HFFc6 (cell line): Measurements from ENCODE around the gene CDH23. TPM values are rescaled to one million over a fixed set of nuclear protein-coding genes. Genes with fewer than 3 reads are reported as not detected.

Experiments
- DNase-seq: peaks from one replicate; pipeline ENCODE4 v3.0.0-alpha.2; 2018
- H3K27ac Mint-ChIP-seq: 2 replicates; pipeline ENCODE4 v1.8.0; 2020; ENCODE audit warnings: mild to moderate bottlenecking, mixed read lengths
- H3K27me3 Mint-ChIP-seq: 2 replicates; pipeline ENCODE4 v1.8.0; 2021; ENCODE audit warnings: mild to moderate bottlenecking, moderate library complexity, mixed read lengths; ENCODE audit not compliant: insufficient read depth
- H3K36me3 Mint-ChIP-seq: 2 replicates; pipeline ENCODE4 v1.8.0; 2021; ENCODE audit warnings: low read depth, mixed read lengths
- H3K4me1 Mint-ChIP-seq: 2 replicates; pipeline ENCODE4 v1.8.0; 2020; ENCODE audit warnings: low read depth, mixed read lengths
- H3K4me3 Mint-ChIP-seq: 2 replicates; pipeline ENCODE4 v1.8.0; 2020; ENCODE audit warnings: mild to moderate bottlenecking, moderate library complexity, mixed read lengths
- H3K9me3 Mint-ChIP-seq: 2 replicates; pipeline ENCODE4 v1.8.0; 2020; ENCODE audit warnings: mild to moderate bottlenecking, mixed read lengths
- CTCF ChIP-seq: fragments of 200-600 bp; sonication (generic); IDR thresholded peaks from 2 replicates; pipeline ENCODE4 v1.5.0; 2021; ENCODE audit warnings: antibody characterized with exemption, mild to moderate bottlenecking
- total RNA-seq, 6 experiments: library from RNA; stranded (reverse); fragmentation: NEBNext Ultra II Directional; extraction: Animal tissue kit (Norgen Biotek cat#: 25700); gene quantifications; 2 replicates in 1 of 6; 3 replicates in 5 of 6; pipeline ENCODE4 v1.2.3, GENCODE V29; 2021

CDH23 gene
- total RNA-seq, 6 experiments from 2014 or later, result 0.02 to 0.11 (median 0.04) TPM; not detected in 2

DNA sequence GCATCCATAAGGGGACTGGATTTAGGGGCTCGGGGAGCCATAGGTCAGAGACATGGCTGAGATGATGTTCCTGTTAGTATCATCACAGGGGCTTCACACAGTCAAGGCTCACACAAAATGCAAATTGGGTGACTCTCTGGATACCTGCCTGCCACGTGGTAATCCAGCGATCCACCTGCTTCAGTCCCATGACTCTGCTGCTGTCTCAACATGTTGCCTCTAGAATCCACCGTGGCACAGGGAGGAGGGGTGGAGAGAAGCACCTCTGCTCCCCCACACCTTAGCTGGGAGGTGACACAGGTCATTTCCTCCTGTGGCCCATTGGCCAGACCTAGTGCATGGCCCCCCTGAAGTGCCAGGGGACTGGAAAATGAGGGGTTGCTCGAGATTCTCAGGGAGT, 83.1 kb downstream of the CDH23 start:
- no peaks in the 10 kb centered on the region for H3K4me1 Mint-ChIP-seq
- H3K27ac Mint-ChIP-seq, result no peak overlapping the region
- no peak for DNase-seq
- no peak for TF ChIP-seq CTCF
- no peak overlapping the region for H3K4me3 Mint-ChIP-seq
- H3K36me3 Mint-ChIP-seq, result no peaks in the 10 kb centered on the region
- peaks cover 56% of the 10 kb centered on the region for H3K27me3 Mint-ChIP-seq
- no peaks in the 10 kb centered on the region for H3K9me3 Mint-ChIP-seq

GRCh38 chr10:71480662-71481061, 83.9 kb downstream of the CDH23 start:
- H3K4me3 Mint-ChIP-seq, result no peak overlapping the region
- TF ChIP-seq CTCF, result no peak
- H3K4me1 Mint-ChIP-seq, result no peaks in the 10 kb centered on the region
- no peaks in the 10 kb centered on the region for H3K9me3 Mint-ChIP-seq
- no peak overlapping the region for H3K27ac Mint-ChIP-seq
- no peak for DNase-seq
- peaks cover 57% of the 10 kb centered on the region for H3K27me3 Mint-ChIP-seq
- H3K36me3 Mint-ChIP-seq, result no peaks in the 10 kb centered on the region

DNA sequence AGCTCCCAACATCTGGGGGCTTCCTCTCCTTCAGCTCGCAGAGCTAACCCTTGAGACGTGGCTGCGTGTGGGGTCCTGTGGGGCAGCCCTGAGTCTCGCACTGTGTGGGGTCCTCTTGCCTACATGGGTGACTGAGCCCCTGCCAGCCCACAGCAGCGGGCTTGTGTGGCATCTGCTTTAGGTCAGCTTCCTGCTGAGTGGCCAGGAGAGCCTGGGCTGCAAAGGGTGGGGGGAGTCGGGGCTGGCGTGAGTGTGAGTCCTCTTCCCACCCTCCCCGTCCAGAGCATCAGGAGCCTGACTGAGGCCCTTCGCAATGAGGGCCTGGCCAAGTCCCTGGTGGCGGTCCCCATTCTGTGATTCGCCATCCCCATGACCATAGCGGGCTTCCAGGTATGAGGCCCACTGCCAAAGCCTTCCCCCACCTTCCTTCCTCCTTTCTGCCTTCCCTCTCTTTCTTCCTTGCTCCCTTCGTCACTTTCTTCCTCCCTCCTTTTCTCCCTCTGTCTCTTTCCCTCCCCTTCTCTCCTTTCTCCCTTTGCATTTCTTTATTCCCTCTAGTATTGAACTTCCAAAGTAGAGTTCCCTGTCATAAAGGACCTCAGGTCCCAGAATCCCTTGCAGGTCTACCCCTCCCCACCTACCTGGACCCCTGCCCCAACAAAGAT, 85.2 kb downstream of the CDH23 start:
- Mint-ChIP-seq H3K4me1 (no peaks in the 10 kb centered on the region), H3K27me3 (peaks cover 57% of the 10 kb centered on the region), H3K27ac (no peak overlapping the region), H3K36me3 (no peaks in the 10 kb centered on the region), H3K4me3 (no peak overlapping the region), H3K9me3 (no peaks in the 10 kb centered on the region)
- no peak for DNase-seq
- TF ChIP-seq CTCF, result no peak

GRCh38 chr10:71482620-71483019, 85.9 kb downstream of the CDH23 start:
- H3K9me3 Mint-ChIP-seq, result no peaks in the 10 kb centered on the region
- DNase-seq, result no peak
- TF ChIP-seq CTCF, result no peak
- peaks cover 55% of the 10 kb centered on the region for H3K27me3 Mint-ChIP-seq
- H3K4me3 Mint-ChIP-seq, result no peak overlapping the region
- H3K27ac Mint-ChIP-seq, result no peak overlapping the region
- no peaks in the 10 kb centered on the region for H3K36me3 Mint-ChIP-seq
- no peaks in the 10 kb centered on the region for H3K4me1 Mint-ChIP-seq

DNA sequence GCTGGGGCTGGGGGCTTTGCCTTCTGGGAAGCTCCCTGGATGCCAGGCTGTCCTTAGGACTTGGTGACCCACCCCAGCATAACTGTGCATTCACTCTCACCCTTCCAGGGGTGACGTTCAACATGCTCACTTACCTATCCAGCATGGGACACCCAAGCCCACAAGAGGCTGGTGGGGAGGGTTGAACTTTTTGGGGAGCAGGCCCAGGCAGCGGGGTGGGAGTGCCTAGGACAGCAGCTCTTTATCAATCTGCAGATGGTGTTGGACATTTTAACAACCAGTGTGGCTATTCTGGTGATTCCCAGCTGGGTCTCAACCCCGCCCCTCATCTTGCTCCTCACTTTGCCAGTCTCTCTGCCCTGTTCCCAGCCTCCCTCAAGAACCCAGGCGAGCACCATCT, 86.4 kb downstream of the CDH23 start:
- DNase-seq, result no peak
- H3K36me3 Mint-ChIP-seq, result no peaks in the 10 kb centered on the region
- peaks cover 55% of the 10 kb centered on the region for H3K27me3 Mint-ChIP-seq
- no peak overlapping the region for H3K27ac Mint-ChIP-seq
- no peaks in the 10 kb centered on the region for H3K9me3 Mint-ChIP-seq
- H3K4me1 Mint-ChIP-seq, result no peaks in the 10 kb centered on the region
- no peak overlapping the region for H3K4me3 Mint-ChIP-seq
- no peak for TF ChIP-seq CTCF
